KMS-11 (cell line): ENCODE measurements around the gene SHROOM3.

Source experiments
- H2AFZ ChIP-seq: fragments of 200-600 bp; sonication (generic); 2 replicates; pipeline ENCODE4 v1.6.1; 2016; ENCODE audit warnings: antibody characterized with exemption, mixed run types, low read depth
- H3K27ac ChIP-seq: fragments of 200-600 bp; sonication (generic); 2 replicates; pipeline ENCODE4 v1.6.1; 2016; ENCODE audit warnings: mild to moderate bottlenecking, mixed run types
- H3K27me3 ChIP-seq: fragments of 200-600 bp; sonication (generic); 2 replicates; pipeline ENCODE4 v1.6.1; 2017; ENCODE audit warnings: mild to moderate bottlenecking, low read depth, mixed run types, moderate library complexity; ENCODE audit not compliant: insufficient read depth
- H3K36me3 ChIP-seq: fragments of 200-600 bp; sonication (generic); 2 replicates; pipeline ENCODE4 v1.6.1; 2017; ENCODE audit warnings: mild to moderate bottlenecking, mixed run types; ENCODE audit not compliant: insufficient read depth
- H3K4me1 ChIP-seq: fragments of 200-600 bp; sonication (generic); 2 replicates; pipeline ENCODE4 v1.6.1; 2016; ENCODE audit warnings: mild to moderate bottlenecking, low read depth, mixed run types; ENCODE audit not compliant: poor library complexity, severe bottlenecking
- H3K4me2 ChIP-seq: fragments of 200-600 bp; sonication (generic); 2 replicates; pipeline ENCODE4 v1.7.0; 2016; ENCODE audit warnings: mild to moderate bottlenecking, mixed run types
- H3K4me3 ChIP-seq: fragments of 200-600 bp; sonication (generic); IDR thresholded peaks from 2 replicates; pipeline ENCODE4 v1.6.1; 2017; ENCODE audit warnings: low read depth, low read length, mixed read lengths; ENCODE audit not compliant: insufficient read depth
- H3K79me2 ChIP-seq: fragments of 200-600 bp; sonication (generic); 2 replicates; pipeline ENCODE4 v1.6.1; 2016; ENCODE audit warnings: low read depth, mixed run types; ENCODE audit not compliant: insufficient read depth
- H3K9ac ChIP-seq: fragments of 200-600 bp; sonication (generic); 2 replicates; pipeline ENCODE4 v1.6.1; 2016; ENCODE audit warnings: mild to moderate bottlenecking, mixed run types
- H4K20me1 ChIP-seq: fragments of 200-600 bp; sonication (generic); 2 replicates; pipeline ENCODE4 v1.6.1; 2016; ENCODE audit warnings: mild to moderate bottlenecking, mixed run types; ENCODE audit not compliant: insufficient read depth
- TF ChIP-seq, protein P1 (sequence below): fragments of 200-600 bp; sonication (generic); conservative IDR thresholded peaks from 2 replicates; pipeline ENCODE4 v1.6.1; 2017; ENCODE audit warnings: low read depth, mild to moderate bottlenecking, antibody characterized with exemption, low read length, moderate library complexity, mixed read lengths

Gene SHROOM3

DNA sequence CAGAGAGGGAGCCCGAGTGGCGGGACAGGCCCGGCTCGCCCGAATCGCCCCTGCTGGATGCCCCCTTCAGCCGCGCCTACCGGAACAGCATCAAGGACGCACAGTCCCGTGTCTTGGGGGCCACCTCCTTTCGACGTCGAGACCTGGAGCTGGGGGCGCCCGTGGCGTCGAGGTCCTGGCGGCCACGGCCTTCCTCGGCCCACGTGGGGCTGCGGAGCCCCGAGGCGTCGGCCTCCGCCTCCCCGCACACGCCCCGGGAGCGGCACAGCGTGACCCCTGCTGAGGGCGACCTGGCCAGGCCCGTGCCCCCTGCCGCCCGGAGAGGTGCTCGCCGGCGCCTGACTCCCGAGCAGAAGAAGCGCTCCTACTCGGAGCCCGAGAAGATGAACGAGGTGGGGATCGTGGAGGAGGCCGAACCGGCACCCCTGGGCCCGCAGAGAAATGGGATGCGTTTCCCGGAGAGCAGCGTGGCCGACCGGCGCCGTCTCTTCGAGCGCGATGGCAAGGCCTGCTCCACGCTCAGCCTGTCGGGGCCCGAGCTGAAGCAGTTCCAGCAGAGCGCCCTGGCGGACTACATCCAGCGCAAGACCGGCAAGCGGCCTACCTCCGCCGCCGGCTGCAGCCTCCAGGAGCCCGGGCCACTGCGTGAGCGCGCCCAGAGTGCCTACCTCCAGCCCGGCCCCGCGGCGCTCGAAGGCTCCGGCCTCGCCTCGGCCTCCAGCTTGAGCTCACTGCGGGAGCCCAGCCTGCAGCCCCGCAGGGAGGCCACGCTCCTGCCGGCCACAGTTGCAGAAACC is 306.0 kb downstream of the SHROOM3 start:
- H3K4me3 ChIP-seq: no peak overlapping the region
- H3K27me3 ChIP-seq: no peaks in the 10 kb centered on the region
- H3K4me2 ChIP-seq: no peak overlapping the region
- no peak overlapping the region for H3K9ac ChIP-seq
- no peaks in the 10 kb centered on the region for H4K20me1 ChIP-seq
- no peak overlapping the region for H3K27ac ChIP-seq
- no peaks in the 10 kb centered on the region for H3K36me3 ChIP-seq
- H2AFZ ChIP-seq: no peak overlapping the region
- TF ChIP-seq, protein P1, sequence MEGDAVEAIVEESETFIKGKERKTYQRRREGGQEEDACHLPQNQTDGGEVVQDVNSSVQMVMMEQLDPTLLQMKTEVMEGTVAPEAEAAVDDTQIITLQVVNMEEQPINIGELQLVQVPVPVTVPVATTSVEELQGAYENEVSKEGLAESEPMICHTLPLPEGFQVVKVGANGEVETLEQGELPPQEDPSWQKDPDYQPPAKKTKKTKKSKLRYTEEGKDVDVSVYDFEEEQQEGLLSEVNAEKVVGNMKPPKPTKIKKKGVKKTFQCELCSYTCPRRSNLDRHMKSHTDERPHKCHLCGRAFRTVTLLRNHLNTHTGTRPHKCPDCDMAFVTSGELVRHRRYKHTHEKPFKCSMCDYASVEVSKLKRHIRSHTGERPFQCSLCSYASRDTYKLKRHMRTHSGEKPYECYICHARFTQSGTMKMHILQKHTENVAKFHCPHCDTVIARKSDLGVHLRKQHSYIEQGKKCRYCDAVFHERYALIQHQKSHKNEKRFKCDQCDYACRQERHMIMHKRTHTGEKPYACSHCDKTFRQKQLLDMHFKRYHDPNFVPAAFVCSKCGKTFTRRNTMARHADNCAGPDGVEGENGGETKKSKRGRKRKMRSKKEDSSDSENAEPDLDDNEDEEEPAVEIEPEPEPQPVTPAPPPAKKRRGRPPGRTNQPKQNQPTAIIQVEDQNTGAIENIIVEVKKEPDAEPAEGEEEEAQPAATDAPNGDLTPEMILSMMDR: no peak
- peaks cover 11% of the 10 kb centered on the region for H3K4me1 ChIP-seq
- no peaks in the 10 kb centered on the region for H3K79me2 ChIP-seq

DNA sequence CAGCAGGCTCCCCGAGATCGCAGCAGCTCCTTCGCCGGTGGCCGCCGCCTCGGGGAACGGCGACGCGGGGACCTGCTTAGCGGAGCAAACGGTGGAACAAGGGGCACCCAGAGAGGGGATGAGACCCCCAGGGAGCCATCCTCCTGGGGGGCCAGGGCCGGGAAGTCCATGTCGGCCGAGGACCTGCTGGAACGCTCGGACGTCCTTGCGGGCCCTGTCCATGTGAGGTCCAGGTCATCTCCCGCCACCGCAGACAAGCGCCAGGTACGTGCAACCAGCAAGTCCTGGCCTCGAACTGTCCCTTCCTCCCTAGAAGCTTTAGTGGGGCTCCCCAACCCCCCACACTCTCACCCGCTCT is 306.6 kb downstream of the SHROOM3 start:
- H3K79me2 ChIP-seq: no peaks in the 10 kb centered on the region
- peaks cover 11% of the 10 kb centered on the region for H3K4me1 ChIP-seq
- no peaks in the 10 kb centered on the region for H3K36me3 ChIP-seq
- H2AFZ ChIP-seq: no peak overlapping the region
- H3K4me3 ChIP-seq: no peak overlapping the region
- no peak overlapping the region for H3K27ac ChIP-seq
- TF ChIP-seq, protein P1: no peak
- H3K4me2 ChIP-seq: no peak overlapping the region
- no peaks in the 10 kb centered on the region for H4K20me1 ChIP-seq
- no peak overlapping the region for H3K9ac ChIP-seq
- H3K27me3 ChIP-seq: no peaks in the 10 kb centered on the region

DNA sequence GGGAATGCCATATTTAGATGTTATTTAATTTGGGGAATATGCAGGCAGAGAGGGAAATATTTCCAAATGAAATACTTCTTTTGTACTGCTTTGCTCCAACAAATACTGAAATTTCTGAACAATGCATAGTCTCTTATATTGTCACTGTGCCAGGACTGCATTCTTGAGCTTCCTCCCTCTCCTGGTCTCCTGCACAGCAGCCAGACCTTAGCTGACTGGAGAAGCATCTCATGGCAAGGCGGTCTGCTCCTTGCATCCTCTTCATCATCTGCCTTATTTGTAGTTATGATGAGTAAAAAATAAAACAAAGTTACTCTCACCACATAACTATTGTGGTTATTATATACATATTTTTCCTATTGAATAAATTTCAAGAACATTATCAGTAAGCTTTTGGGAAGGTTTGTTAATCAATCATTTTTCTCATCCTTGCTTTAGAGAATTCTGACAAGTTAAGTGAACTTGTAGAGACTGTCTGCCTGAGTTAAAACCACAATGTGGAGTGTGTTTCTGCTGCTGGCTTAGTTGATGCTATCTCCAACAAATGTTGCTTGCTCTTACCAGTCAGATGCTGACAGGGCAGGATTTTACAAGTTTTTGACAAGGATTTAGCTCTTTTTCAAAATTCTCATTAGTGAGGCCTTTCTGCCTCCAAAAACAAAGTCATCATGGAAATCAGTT is 309.4 kb downstream of the SHROOM3 start:
- Histone ChIP-seq H3K4me1 (peaks cover 26% of the 10 kb centered on the region), H2AFZ (no peak overlapping the region), H4K20me1 (no peaks in the 10 kb centered on the region), H3K79me2 (no peaks in the 10 kb centered on the region), H3K27ac (no peak overlapping the region), H3K4me2 (no peak overlapping the region), H3K36me3 (no peaks in the 10 kb centered on the region), H3K27me3 (no peaks in the 10 kb centered on the region), H3K4me3 (no peak overlapping the region), H3K9ac (no peak overlapping the region)
- TF ChIP-seq, protein P1: no peak

DNA sequence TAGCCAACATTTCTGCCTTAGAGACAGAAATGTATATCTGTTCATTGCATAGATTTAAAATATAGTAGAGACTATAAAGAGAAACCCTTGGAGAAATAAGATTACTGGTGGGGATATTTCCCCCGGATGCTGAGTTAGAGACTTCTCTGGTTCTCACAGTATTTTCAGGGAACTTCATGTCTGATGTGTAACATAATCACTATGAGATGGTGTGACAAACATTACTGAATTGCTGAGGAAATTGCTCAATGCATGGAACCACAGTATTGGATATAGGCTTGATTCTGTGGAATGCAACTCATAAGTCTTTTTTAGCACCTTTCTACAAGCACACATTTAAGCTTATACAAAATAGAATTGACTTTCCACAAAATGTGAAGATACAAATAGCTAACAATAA is 310.2 kb downstream of the SHROOM3 start:
- Histone ChIP-seq H3K4me3 (no peak overlapping the region), H3K9ac (no peak overlapping the region), H3K4me2 (no peak overlapping the region), H2AFZ (no peak overlapping the region), H3K27ac (no peak overlapping the region), H3K36me3 (no peaks in the 10 kb centered on the region), H3K79me2 (no peaks in the 10 kb centered on the region), H4K20me1 (no peaks in the 10 kb centered on the region), H3K4me1 (peaks cover 26% of the 10 kb centered on the region), H3K27me3 (no peaks in the 10 kb centered on the region)
- TF ChIP-seq, protein P1: no peak
